ENCODE measurements around the gene SMYD3. TPM values are rescaled to one million over a fixed set of nuclear protein-coding genes. Genes with fewer than 3 reads are reported as not detected.

The SMYD3 gene
- total and polyA plus RNA-seq, 2 donors (not counting 1 experiment from before 2014, with no cell fraction given), result 9.7 to 37.2 TPM

GRCh38 chr1:246295340-246295739 is 211.7 kb downstream of the SMYD3 start:
- no peaks in the 10 kb centered on the region for H3K27me3 Mint-ChIP-seq
- H3K9me3 Mint-ChIP-seq (ENCODE audit: insufficient read depth), result no peaks in the 10 kb centered on the region
- no peak overlapping the region for H3K4me3 ChIP-seq (ENCODE audit: control extremely low read depth in 1 of 5, extremely low read depth in 1 of 5, insufficient read depth in 1 of 5, low read depth in 2 of 5, low read length in 4 of 5)
- no peaks in the 10 kb centered on the region for H3K4me1 ChIP-seq (ENCODE audit: control insufficient read depth in 2 of 2, insufficient read depth in 2 of 2, low read length in 2 of 2)
- H4K20me1 ChIP-seq (ENCODE audit: control insufficient read depth, insufficient read depth, low read length, poor library complexity, severe bottlenecking), result no peaks in the 10 kb centered on the region
- no peak for ATAC-seq (ENCODE audit: low read depth)
- no peak for TF ChIP-seq CTCF (IDR thresholded peaks at IDR 0.05)
- no peak for TF ChIP-seq EZH2 (IDR thresholded peaks at IDR 0.05; ENCODE audit: borderline replicate concordance, insufficient read depth, low read depth, low read length, poor library complexity, severe bottlenecking)
- ChIA-PET POLR2A (no interaction called here), CTCF (no interaction called here)
- H3K4me2 ChIP-seq (replicated peaks; ENCODE audit: low read depth, low read length, poor library complexity, severe bottlenecking), result no peak overlapping the region
- H3K9me3 ChIP-seq (ENCODE audit: control extremely low read depth in 1 of 3, control insufficient read depth in 2 of 3, insufficient read depth in 1 of 3, low read length in 2 of 3), result no peaks in the 10 kb centered on the region
- no peaks in the 10 kb centered on the region for H3K79me2 ChIP-seq (ENCODE audit: control insufficient read depth, insufficient read depth, low read length)
- no peak for DNase-seq
- H3K27ac ChIP-seq (ENCODE audit: low read length in 2 of 2), result no peak overlapping the region
- no CpG with 5 or more reads among the region's 2 CpGs for WGBS (ENCODE audit: insufficient coverage)
- no peaks in the 10 kb centered on the region for H3K27me3 ChIP-seq (replicated peaks in 1 of 4; ENCODE audit: control extremely low read depth in 1 of 4, control insufficient read depth in 3 of 4, insufficient read depth in 4 of 4, low read length in 3 of 4)
- intact Hi-C loops (cut with micrococcal nuclease), result no loop called here
- no peak overlapping the region for H2AFZ ChIP-seq (ENCODE audit: insufficient read depth, low read depth, low read length, poor library complexity, severe bottlenecking)
- no peak overlapping the region for H3K9ac ChIP-seq (ENCODE audit: low read length)
- H3K36me3 ChIP-seq (replicated peaks in 1 of 2; ENCODE audit: control extremely low read depth in 1 of 2, control insufficient read depth in 1 of 2, extremely low read depth in 1 of 2, insufficient read depth in 2 of 2, low read length in 1 of 2), result peaks cover 0 to 2% of the 10 kb centered on the region in 2 experiments
- H3K27ac Mint-ChIP-seq, result no peak overlapping the region
- peaks cover 5% of the 10 kb centered on the region for H3K4me1 Mint-ChIP-seq
- no peak overlapping the region for H3K4me3 Mint-ChIP-seq

GRCh38 chr1:246294263-246294662 is 212.8 kb downstream of the SMYD3 start:
- no peaks in the 10 kb centered on the region for H3K27me3 Mint-ChIP-seq
- Histone ChIP-seq H3K79me2 (ENCODE audit: control insufficient read depth, insufficient read depth, low read length) (no peaks in the 10 kb centered on the region), H3K9ac (ENCODE audit: low read length) (no peak overlapping the region), H4K20me1 (ENCODE audit: control insufficient read depth, insufficient read depth, low read length, poor library complexity, severe bottlenecking) (no peaks in the 10 kb centered on the region), H3K27ac (ENCODE audit: low read length in 2 of 2) (no peak overlapping the region), H3K4me1 (ENCODE audit: control insufficient read depth in 2 of 2, insufficient read depth in 2 of 2, low read length in 2 of 2) (no peaks in the 10 kb centered on the region), H3K4me3 (ENCODE audit: control extremely low read depth in 1 of 5, extremely low read depth in 1 of 5, insufficient read depth in 1 of 5, low read depth in 2 of 5, low read length in 4 of 5) (no peak overlapping the region), H3K4me2 (replicated peaks; ENCODE audit: low read depth, low read length, poor library complexity, severe bottlenecking) (no peak overlapping the region), H3K9me3 (ENCODE audit: control extremely low read depth in 1 of 3, control insufficient read depth in 2 of 3, insufficient read depth in 1 of 3, low read length in 2 of 3) (no peaks in the 10 kb centered on the region), H3K27me3 (replicated peaks in 1 of 4; ENCODE audit: control extremely low read depth in 1 of 4, control insufficient read depth in 3 of 4, insufficient read depth in 4 of 4, low read length in 3 of 4) (no peaks in the 10 kb centered on the region), H3K36me3 (replicated peaks in 1 of 2; ENCODE audit: control extremely low read depth in 1 of 2, control insufficient read depth in 1 of 2, extremely low read depth in 1 of 2, insufficient read depth in 2 of 2, low read length in 1 of 2) (peaks cover 0 to 2% of the 10 kb centered on the region in 2 experiments), H2AFZ (ENCODE audit: insufficient read depth, low read depth, low read length, poor library complexity, severe bottlenecking) (no peak overlapping the region)
- H3K4me1 Mint-ChIP-seq, result peaks cover 5% of the 10 kb centered on the region
- no peak for ATAC-seq (ENCODE audit: low read depth)
- DNase-seq, result no peak
- intact Hi-C loops (cut with micrococcal nuclease), result no loop called here
- no peak overlapping the region for H3K27ac Mint-ChIP-seq
- ChIA-PET POLR2A (no interaction called here), CTCF (no interaction called here)
- no peak for TF ChIP-seq EZH2 (IDR thresholded peaks at IDR 0.05; ENCODE audit: borderline replicate concordance, insufficient read depth, low read depth, low read length, poor library complexity, severe bottlenecking)
- no peak for TF ChIP-seq CTCF (IDR thresholded peaks at IDR 0.05)
- H3K4me3 Mint-ChIP-seq, result no peak overlapping the region
- 83% methylated on average over 1 of the region's 2 CpGs for WGBS (ENCODE audit: insufficient coverage)
- H3K9me3 Mint-ChIP-seq (ENCODE audit: insufficient read depth), result no peaks in the 10 kb centered on the region
